Endothelial cell of hepatic sinusoid (primary cell): Measurements from ENCODE around the gene IRX4.
"Not testable (repeated sequence)": the region's sequence is repeated elsewhere in the genome, so short reads cannot be mapped to it uniquely, and the experiment has no call there.

Experiments used
- in situ Hi-C: cut with HindIII; loops from 2 replicates; pipeline ENCODE4 v1.10.0; 2017; ENCODE audit warnings: low sequenced_read_pairs

Gene IRX4

DNA sequence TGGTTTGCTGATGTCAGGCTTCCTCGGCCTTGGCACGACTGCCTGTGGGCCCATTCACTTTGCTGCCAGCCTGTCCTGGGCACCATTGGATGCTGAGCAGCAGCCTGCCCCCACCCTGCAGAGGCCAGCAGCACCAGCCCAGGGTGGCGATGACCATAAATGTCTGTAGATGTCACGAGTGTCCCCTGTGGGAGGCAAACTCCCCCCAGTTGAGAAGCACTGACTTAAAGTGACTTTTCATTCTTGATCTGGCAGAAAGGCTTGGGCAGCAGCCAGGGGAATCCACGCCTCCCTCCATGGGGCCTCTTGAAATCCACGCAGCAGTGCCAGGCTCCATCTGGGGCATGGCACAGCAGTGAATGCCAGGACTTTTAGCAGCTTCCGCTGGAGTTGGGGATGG lies 21.8 kb downstream of the IRX4 start:
- in situ Hi-C loops = no loop called here

DNA sequence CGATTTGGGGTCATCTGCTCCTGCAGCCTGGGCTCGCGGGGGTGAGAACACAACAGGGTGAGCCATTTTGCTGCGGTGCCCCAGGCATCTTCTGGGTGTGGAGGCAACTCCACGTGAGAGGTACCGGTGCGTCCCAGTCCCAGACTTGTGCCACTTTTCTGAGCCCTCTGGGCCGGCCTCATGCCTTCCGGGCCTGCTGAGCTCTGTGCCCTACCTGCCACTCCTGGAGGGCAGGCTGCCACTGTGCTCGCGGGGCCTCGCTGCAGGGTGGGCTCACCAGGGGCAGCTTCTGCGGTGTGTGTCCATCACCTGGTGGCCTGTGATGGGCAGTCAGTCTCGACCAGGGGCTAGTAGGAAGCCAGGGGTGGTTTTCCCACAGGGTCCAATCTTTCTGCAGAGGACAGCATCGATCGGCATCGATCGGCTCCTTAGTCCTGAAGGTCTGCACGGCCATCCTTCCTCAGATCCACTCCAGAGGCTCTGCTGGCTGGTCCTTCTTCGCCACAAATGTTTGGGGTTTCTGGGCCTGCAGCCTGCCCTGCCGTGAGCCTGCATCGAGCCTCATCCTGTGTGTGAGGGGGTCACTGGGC lies 22.6 kb downstream of the IRX4 start:
- in situ Hi-C loops = no loop called here

DNA sequence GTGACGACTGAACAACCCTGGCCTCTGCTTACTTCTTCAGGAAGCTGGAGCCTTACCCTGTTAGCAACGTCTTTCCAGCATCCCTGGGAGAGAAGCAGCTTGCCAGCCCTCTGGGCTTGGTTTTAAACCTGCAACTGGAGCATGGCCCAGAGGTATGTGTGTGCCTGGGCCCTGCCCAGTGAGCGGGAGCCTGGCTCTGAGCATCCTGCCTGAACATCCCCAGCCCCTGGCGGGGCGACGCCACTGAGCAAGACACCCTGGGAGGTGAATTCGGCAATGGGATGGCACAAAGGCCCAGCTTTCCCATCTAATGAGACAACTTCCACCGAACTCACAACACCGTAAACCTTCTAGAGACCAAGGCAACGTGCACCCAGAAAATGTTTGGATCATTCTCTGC lies 23.6 kb downstream of the IRX4 start:
- in situ Hi-C loops = no loop called here

DNA sequence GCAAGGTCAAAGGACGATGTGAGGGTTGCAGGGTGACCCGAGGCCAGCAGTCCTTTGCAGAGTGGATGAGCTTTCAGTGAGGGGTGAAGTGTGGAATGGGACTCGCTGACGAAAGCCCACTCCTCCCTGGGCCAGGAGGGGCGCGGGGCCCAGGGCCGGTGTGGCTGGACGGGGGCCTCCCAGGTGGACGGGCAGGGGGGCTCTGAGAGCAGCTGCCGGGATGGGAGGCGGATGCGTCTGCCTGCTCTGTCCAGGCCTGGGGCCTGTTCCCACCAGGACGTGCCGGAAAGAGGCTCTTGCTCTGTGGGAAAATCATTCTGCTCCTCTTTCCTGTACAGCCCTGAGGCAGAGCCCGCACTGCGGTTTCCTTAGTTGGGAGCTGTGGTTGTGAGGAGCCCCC lies 24.3 kb downstream of the IRX4 start:
- in situ Hi-C loops = no loop called here

DNA sequence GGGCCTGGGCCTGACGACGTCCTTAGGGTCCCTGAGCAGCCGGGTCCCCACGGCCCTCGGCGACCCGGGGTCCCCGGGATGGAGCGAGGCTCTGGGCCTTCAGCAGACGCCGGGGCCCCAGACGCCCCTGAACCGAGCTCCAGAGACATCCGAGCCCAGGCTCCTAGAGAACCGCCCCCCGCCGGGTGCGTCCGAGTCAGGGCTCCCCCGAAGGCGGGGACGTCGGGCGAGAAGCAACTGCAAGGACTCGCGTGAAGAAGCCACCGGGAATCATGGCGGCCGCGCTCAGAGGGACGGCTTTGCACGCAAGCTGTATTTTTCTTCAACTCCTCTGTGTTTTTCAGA lies 25.5 kb downstream of the IRX4 start:
- in situ Hi-C loops = no loop called here

DNA sequence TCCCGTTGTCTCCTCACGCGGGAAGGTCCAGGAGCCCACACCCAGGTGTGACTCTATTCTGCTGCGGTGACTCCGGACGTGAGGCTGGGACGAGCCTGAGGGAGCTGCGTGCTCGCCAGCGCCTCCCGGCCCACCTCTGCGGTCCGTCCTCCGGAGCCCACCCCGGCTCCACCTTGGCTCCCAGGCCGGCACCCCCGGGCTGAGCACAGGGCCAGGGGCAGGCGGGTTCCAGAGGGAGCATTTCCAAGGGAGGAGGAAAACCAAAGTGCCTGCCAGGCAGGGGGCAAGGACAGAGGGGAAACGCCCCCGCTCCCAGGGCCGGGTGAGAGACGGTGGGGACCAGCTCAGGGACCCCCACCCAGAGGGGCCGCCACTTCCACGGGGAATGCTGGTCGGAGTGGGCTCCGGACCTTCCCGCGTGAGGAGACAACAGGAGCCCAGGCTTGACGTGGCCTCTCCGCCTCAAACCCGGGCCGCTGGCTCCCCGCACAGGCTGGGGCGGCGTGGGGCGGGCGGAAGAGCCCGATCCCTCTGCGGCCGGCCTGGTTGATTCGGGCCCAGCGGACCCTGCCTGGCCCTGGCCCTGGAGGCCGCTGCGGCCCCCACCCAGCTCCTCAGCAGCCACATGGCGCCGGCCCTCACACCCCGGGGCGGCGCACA lies 26.0 kb downstream of the IRX4 start:
- in situ Hi-C loops = no loop called here

DNA sequence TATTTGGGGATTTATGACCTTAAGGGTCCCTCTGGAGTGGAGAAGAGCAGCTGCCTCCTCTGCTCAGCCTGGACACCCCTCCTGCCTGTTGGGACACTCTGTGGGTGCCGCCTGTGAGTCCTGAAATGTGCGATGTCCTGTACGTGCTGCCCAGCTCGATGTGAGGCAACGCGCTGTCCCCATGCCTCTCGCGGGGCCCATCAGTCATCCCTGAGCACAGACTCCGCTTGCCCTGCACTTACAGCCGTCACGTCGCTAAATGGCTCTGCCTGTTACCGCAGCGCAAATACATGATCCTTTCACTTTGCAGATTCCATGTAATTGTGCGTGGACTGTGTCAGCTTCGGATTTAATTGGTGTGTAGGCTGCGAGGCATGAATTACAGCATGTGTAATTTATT lies 27.1 kb downstream of the IRX4 start:
- in situ Hi-C loops = no loop called here

DNA sequence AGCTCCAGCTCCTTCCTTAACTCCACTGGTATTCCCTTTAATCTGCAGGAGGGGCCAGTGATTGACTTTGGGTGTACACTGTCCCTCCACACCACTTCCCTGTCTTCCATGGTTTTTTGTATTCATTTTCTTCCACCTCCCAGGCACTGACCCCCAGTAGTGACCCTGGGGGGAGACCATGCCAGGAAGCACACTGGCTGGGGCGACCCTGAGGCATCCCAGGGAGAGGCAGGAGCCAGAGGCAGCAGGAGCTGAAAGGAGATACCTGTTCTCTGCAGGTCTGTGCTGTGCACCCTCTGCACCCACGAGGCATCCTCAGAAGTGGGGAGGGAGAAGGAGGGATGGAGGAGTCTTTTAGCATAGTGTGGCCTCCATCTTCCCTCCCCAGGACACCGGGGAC lies 27.6 kb downstream of the IRX4 start:
- in situ Hi-C loops = no loop called here

DNA sequence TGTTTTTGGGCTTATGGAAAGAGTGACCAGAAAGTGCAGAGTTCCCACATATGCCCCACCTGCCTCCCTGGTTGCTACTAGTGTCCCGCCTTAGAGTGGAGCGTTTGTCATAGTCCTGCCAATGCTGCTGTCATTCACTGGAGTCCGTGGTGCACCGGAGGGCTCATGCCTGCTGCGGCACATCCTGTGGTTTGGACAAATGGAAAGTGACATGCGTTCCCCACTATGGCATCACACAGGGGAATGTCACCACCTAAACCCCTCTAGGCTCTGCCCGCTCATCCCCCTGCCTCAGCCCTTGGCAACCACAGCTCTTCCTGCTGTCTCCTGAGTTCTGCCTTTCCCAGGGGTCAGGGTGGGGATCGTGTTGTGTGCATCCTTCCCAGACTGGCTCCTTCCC lies 29.2 kb downstream of the IRX4 start:
- in situ Hi-C loops = loop anchor here (5.0 kb wide), 1 partner anchor 81 kb away; no protein-coding TSS in a partner anchor

DNA sequence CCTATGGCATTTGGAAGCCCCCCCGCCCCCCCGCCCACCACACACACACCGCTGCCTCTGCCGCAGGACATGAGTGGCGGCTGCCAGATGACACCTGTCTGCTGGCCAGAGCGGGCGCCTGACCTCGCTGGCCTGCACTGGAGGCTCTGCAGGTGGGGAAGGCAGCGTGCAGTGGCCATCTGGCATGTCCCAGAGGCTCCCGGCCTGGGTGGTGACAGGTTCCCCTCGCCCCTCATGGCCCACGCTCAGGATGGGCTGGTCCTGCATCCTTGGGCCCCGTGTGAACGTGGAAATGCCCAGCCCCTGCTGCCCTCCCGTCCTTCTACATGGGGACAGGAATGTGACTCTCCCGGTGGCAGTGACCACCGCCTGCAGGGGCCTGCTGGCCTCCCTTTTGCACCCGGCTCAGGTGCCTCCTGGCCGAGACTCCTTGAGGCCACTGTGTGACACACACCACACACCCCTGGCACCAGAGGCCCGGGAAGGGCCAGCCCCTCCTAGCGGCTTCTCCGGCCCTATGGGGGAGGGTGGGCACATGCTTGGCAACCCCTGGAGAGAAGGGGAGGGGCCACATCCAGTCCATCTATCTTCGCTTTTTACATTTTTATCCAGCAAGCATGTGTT lies 30.3 kb downstream of the IRX4 start:
- in situ Hi-C loops = loop anchor here (5.0 kb wide), 1 partner anchor 80 kb away; no protein-coding TSS in a partner anchor

DNA sequence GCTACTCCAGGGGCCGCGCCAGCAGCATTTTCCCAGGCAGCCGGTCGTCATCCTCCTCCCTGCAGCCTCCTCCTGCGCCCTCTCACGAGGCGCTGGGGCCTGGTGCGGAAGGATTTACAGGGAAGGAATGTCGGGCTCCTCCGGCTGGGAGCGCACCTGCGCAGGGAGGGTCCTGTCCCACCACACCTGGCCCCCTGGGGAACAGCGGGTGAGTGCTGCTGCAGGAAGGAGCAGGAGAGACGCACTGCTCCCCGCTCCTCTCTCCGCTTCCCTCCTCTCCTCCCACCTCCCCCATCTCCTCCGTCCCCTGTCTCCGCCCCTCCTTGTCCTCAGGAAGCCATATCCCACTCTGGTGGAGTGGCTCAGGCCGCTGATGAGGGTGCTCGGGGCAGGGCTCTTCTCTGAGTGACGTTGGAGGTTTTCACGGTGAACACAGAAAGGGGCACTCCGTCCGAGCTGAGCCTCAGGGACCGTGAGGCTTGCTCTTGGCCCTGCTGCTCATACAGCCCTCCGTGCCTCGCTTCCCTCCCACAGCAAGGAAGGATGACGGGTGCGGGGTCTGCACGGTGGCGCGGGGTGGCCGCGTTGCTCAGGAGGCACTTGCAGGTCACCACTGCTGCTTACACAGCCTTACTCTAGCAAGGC lies 31.3 kb downstream of the IRX4 start:
- in situ Hi-C loops = loop anchor here (5.0 kb wide), 1 partner anchor 79 kb away; no protein-coding TSS in a partner anchor

DNA sequence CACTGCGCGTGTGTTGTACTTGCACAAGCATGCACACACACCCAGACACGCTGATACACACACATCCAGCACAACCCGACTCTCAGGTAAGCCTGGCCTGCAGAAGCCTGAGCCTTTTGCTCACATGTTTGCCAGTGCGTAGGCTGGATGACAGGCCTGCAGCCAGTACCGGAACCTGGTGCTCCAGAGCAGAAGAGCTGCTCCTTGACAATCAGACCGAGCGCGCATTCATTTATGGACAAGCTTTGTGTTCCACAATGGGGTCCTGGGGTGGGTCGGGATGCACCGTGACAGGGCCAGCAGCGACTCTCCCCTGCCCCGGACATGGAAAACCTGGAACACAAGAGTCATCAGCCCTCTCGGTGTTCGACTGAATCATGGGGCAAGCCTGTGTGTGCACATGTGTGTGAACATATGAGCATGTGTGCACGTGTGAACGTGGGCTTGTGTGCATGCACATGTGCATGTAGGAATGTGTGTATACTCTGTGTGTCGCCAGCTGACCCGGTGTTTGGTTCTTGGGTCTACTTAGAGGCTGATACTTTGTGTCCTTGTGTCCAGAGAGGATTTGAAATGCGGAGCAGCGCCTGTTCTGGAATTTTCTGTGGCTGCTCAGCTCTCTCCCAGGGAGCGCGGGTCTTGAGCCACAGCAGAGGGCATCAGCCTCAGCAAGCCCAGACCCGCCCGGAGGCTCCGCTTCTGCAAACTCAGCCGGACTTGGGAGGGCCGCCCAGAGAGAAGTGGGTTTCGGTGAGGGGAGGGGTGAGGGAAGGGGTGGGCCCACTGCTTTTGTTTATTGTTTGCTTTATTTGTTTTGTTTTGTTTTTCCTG lies 32.2 kb downstream of the IRX4 start:
- in situ Hi-C loops = loop anchor here (5.0 kb wide), 1 partner anchor 78 kb away; no protein-coding TSS in a partner anchor

DNA sequence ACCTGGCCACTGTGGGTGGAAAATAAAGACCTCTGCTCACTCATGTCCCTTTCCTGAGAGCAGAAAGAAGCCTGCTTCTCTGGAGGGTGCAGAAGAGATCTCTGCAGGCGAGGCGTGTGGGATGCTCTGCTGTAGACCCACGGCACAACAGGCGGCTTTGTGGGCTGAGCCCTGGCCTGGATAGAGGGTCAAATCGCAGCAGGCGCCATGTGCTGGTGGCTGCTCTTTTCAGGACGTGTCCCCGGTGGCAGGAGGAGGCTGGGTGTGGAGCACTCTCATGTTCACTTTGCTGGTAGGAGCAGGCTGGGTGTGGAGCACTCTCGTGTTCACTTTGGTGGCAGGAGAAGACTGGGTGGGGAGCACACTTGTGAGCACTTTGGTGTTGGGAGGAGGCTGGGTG lies 35.1 kb downstream of the IRX4 start:
- in situ Hi-C loops = no loop called here

DNA sequence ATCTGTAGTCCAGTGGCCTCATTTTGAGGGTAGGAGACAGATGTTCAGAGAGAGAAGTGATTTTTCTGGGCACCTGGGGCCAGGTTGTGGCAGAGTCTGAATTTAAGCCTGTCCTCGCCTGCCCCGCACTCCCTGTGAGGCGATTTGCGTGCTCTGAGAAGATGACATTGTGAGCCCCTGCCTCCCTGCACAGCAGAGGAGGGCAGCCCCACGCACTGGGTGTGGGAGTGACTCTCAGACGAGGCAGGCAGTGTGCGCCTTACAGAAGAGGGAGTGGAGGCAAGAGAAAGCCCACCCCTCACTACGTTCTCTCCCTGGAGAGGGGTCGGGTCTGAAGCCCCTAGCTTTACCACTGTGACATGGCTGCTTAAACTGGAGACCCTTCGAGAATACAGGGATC lies 35.7 kb downstream of the IRX4 start:
- in situ Hi-C loops = no loop called here

DNA sequence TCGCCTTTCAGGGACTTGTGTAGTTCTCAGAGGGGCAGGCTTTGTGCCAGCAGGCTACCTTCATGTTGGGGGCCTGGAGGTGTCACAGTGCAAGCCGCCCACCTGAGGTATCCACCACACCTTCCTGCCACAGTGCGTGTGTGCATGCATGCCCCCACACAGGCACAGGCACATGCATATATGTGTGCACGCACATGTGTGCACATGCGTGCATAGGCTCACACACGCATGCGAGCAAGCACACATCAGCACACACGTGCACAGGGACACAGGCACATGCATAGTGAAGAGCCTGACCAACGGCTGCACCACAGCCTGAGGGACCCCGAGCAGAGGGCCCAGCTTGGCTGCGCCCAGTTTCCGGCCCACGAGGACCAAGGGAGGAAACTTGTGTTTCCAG lies 36.1 kb downstream of the IRX4 start:
- in situ Hi-C loops = no loop called here

DNA sequence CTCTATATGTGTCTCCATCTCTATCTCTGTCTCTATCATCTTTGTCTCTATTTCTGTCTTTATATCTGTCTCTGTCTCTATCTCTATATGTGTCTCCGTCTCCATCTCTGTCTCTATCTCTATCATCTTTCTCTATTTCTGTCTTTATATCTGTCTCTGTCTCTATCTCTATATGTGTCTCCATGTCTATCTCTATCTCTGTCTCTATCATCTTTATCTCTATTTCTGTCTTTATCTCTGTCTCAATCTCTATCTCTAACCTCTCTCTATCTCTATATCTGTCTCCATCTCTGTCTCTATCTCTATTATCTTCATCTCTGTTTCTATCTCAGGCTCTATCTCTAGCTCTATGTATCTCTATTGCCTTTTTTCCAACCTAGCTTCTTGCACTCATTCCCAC lies 37.0 kb downstream of the IRX4 start:
- in situ Hi-C loops = no loop called here

DNA sequence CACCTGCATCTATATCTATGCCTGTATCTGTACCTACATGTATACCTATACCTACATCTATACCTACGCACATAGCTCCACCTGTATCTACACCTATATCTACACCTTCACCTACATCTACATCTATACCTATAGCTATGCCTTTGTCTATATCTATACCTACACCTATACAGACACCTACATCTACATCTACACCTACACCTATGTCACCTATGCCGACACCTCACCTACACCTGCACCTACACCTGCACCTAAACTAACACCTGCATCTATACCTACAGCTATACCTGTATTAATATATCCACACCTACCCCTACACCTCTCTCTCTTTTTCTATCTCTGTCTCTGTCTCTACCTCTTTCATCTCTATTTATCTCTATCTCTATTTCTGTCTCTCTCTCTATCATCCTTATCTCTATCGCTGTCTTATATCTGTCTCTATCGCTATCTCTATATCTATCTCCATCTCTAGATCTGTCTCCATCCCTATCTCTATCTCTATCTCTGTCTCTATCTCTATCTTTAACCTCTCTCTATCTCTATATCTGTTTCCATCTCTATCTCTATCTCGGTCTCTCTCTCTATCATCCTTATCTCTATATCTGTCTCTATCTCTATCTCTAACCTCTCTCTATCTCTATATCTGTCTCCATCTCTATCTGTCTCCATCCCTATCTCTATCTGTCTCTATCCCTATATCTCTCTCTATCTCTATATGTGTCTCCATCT lies 37.9 kb downstream of the IRX4 start:
- in situ Hi-C loops = no loop called here

DNA sequence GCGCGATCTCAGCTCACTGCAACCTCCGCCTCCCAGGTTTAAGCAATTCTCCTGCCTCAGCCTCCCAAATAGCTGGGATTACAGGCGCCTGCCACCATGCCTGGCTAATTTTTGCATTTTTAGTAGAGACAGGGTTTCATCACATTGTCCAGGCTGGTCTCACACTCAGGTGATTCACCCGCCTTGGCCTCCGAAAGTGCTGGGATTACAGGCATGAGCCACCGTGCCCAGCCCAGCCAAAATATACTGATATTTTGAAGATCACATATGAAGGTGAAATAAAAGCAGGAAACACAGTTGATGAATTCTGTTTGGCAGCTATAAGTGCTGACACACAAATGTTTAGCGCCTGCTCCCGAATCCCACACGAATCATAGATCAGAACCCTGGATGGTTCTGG lies 39.0 kb downstream of the IRX4 start:
- in situ Hi-C loops = not testable (repeated sequence)

DNA sequence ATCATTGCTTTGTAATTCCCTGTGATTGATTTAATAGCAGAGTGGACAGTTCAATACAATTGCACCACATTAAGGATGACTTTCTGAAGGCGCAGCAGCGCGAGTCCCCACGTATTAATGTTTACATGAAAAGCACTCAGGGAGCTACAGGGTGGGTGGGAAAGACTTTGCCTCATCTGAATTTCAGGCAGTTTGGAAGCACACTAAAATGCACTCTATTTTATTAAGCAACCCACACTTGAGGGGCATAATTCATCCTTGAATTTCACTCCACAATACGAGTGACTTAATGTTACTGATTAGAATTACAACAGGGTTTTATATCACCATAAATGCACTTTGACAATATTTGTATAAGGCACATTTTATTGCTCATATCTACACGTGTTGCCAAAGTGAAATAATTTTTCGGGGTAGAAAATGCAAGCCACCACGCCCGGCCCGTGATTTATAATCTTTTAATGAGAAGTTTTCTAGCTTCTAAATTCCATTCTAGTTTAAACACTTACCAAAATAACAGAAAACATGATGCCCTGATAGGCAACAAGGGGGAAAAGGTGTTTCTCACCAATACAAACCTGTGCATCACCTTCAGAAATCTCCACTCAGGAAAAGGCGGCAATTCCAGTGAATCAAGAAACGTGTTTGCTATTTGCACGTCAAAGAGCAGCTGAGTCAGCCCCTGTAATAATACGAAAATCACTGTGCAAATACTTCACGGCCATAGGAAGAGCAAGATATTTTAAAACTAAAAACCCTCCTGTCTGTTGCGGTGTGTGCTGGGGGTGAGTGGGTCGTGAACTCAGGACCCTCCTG lies 40.5 kb downstream of the IRX4 start:
- in situ Hi-C loops = no loop called here
